Cardiac muscle cell (in vitro differentiated cells and primary cell): ENCODE data around the gene HNRNPLL. TPM values are rescaled to one million over a fixed set of nuclear protein-coding genes. Genes with fewer than 3 reads are reported as not detected.
"Not testable (repeated sequence)": the region's sequence is repeated elsewhere in the genome, so short reads cannot be mapped to it uniquely, and the experiment has no call there.

ENCODE experiments used
- DNase-seq, 2 donors: peaks; one replicate each; pipeline versions ENCODE4 v3.0.0 to v3.0.0-alpha.2; 2010 to 2017; ENCODE audit warnings: low read depth in 1 of 2, low spot score in 1 of 2
- H3K27ac ChIP-seq: fragments of 200-600 bp; sonication (generic); 2 replicates; pipeline ENCODE4 v1.5.1; 2016
- H3K27me3 ChIP-seq: fragments of 200-600 bp; sonication (generic); 2 replicates; pipeline ENCODE4 v1.6.0; 2016; ENCODE audit warnings: control low read depth
- H3K36me3 ChIP-seq: fragments of 200-600 bp; sonication (generic); 2 replicates; pipeline ENCODE4 v1.5.1; 2016; ENCODE audit warnings: control low read depth
- H3K4me1 ChIP-seq: fragments of 200-600 bp; sonication (generic); 2 replicates; pipeline ENCODE4 v1.8.1; 2017; ENCODE audit warnings: low read depth, mild to moderate bottlenecking, mixed run types
- H3K4me3 ChIP-seq: fragments of 200-600 bp; sonication (generic); 2 replicates; pipeline ENCODE4 v1.5.1; 2016; ENCODE audit warnings: mild to moderate bottlenecking
- H3K9me3 ChIP-seq: fragments of 200-600 bp; sonication (generic); 2 replicates; pipeline ENCODE4 v1.5.1; 2017; ENCODE audit warnings: low read depth, mild to moderate bottlenecking, control low read depth
- CTCF ChIP-seq: IDR thresholded peaks from 2 replicates; pipeline ENCODE4 v1.5.1; 2012; ENCODE audit warnings: low read depth, mild to moderate bottlenecking, low read length
- polyA plus RNA-seq: library from polyadenylated mRNA; unstranded; fragments of >200 nt; fragmentation: Nextera tagmentation; extraction: Ambion mirVana; gene quantifications from 2 replicates; pipeline ENCODE4 v1.2.1, GENCODE V29; 2016
- total RNA-seq: library from RNA; depleted of rRNA; stranded (reverse); fragments of >200 nt; gene quantifications from 2 replicates; pipeline ENCODE4 v1.2.3, GENCODE V29; 2016

Gene HNRNPLL
- total and polyA plus RNA-seq, 2 experiments from 2014 or later = 65.4 to 76.2 TPM

DNA sequence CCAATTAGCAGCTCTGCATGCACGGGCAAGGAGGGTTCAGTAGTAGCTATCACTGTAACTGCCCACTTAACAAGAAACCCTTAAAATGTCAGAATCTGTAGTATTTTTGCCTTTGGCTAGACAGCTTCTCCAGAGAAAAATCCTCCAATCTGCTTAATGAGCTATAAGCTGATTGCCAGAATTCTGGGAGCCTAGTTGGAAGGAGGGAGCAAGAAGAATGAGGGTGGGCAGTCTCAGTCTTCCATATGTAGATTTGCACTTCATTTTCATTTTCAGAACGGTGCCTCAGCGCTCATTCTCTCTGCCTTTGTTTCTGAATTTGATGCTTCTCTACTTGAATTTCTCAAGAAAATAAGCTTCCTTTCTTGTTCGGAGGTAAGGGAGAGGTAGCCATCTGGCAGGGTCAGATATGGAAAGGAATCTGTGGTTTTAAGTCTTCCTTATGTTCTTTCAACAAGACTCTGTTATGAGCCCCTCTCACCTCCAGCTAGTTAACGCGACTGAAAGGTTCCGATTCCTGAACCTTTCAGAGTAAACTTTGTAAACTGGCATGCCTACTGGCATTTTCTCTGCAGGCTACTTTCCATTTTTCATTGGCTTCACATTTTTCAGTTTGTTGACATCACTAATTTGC is 53.5 kb downstream of the HNRNPLL start:
- no peak overlapping the region for H3K4me3 ChIP-seq
- peaks cover 8% of the 10 kb centered on the region for H3K4me1 ChIP-seq
- peak overlapping the region; percentile 18 for H3K27ac ChIP-seq
- no peak for TF ChIP-seq CTCF
- no peaks in the 10 kb centered on the region for H3K36me3 ChIP-seq
- H3K9me3 ChIP-seq = no peaks in the 10 kb centered on the region
- no peaks in the 10 kb centered on the region for H3K27me3 ChIP-seq
- DNase-seq = no peak

- no peaks in the 10 kb centered on the region for H3K27me3 ChIP-seq
- H3K27ac ChIP-seq = no peak overlapping the region
- no peak for TF ChIP-seq CTCF
- peaks cover 8% of the 10 kb centered on the region for H3K4me1 ChIP-seq
- no peaks in the 10 kb centered on the region for H3K36me3 ChIP-seq
- H3K9me3 ChIP-seq = no peaks in the 10 kb centered on the region
- H3K4me3 ChIP-seq = no peak overlapping the region
- no peak for DNase-seq
These were observed 54.9 kb downstream of the HNRNPLL start for GRCh38 chr2:38547791-38548190.

- H3K27me3 ChIP-seq = no peaks in the 10 kb centered on the region
These were observed 56.1 kb downstream of the HNRNPLL start for GRCh38 chr2:38546585-38546984.

DNA sequence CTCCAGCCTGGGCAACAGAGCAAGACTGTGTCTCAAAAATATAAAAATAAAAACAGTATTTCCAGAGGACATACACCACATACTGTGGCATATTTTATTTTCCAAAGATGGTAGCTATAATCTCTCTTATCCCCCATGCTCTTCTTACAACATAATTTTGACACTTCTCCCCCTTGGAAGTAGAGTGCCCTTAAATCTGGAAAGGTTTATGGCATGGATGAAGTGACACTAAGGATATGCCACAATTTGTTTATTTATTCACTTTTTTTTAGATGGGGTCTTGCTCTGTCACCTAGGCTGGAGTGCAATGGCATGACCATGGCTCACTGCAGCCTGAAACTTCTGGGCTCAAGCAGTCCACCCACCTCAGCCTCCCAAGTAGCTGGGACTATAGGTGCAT is 56.7 kb downstream of the HNRNPLL start:
- Histone ChIP-seq H3K4me3 (no peak overlapping the region), H3K9me3 (no peaks in the 10 kb centered on the region), H3K36me3 (no peaks in the 10 kb centered on the region), H3K4me1 (peaks cover 8% of the 10 kb centered on the region), H3K27ac (no peak overlapping the region), H3K27me3 (no peaks in the 10 kb centered on the region)
- no peak for TF ChIP-seq CTCF
- no peak for DNase-seq

More at GRCh38 chr2:38546585-38546984, 56.1 kb downstream of the HNRNPLL start:
- Histone ChIP-seq H3K4me3 (no peak overlapping the region), H3K36me3 (no peaks in the 10 kb centered on the region), H3K9me3 (no peaks in the 10 kb centered on the region), H3K27ac (no peak overlapping the region), H3K4me1 (peaks cover 8% of the 10 kb centered on the region)
- no peak for TF ChIP-seq CTCF
- DNase-seq = no peak

GRCh38 chr2:38542248-38542631 is 60.5 kb downstream of the HNRNPLL start:
- H3K4me3 ChIP-seq, H3K27me3 ChIP-seq, H3K4me1 ChIP-seq, H3K9me3 ChIP-seq, H3K36me3 ChIP-seq: not testable (repeated sequence)
- peak in 1 of 2 donors; percentile 38 for DNase-seq
- peak overlapping the region; percentile 37 for H3K27ac ChIP-seq

DNA sequence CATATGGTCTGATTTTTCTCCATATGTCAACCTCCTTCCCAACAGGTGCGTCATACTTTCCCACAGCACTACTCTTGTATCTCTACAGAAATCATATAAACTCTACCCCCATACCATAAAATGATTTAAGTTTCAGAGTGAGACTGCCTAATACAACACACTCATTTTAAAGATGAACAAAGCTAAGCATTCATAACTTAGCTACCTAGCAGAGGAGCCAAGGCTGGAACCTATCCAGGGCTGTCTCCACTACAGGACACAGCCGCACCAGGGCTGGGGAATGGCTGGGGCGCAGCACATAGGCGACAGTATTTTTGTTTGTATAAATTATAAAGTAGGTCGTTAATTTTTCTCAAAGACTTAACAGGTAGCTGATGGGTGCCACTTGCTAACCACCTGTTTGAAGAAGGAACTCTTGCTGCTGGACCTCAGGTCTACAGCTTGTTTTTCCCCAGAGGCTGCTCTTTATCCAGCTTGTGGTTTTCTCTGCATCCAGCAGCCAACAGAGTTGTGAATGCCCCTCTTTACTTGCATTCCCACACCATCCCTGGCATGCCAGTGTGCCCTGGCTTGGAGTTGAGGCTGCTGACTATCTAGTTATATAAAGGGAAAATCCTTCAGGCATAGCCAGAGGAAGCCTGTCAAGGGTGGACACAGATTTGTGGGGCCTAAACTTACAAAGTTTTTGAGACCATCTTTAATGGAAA is 62.0 kb downstream of the HNRNPLL start:
- TF ChIP-seq CTCF = no peak
- H3K36me3 ChIP-seq = no peaks in the 10 kb centered on the region
- peak in 1 of 2 donors; percentile 41 for DNase-seq
- peaks cover 8% of the 10 kb centered on the region for H3K4me1 ChIP-seq
- no peak overlapping the region for H3K27ac ChIP-seq
- H3K27me3 ChIP-seq = peaks cover 2% of the 10 kb centered on the region
- H3K9me3 ChIP-seq = no peaks in the 10 kb centered on the region
- H3K4me3 ChIP-seq = no peak overlapping the region
